HG03575 (cell line): ENCODE data around the gene ABCA13.

Source experiments
- ATAC-seq: cut with Tn5 transposase; IDR thresholded peaks from one replicate; pipeline ENCODE4 v1.9.1; 2021; ENCODE audit not compliant: unreplicated experiment, insufficient number of reproducible peaks, low FRiP score; ENCODE audit errors: extremely low read depth

Gene ABCA13

DNA sequence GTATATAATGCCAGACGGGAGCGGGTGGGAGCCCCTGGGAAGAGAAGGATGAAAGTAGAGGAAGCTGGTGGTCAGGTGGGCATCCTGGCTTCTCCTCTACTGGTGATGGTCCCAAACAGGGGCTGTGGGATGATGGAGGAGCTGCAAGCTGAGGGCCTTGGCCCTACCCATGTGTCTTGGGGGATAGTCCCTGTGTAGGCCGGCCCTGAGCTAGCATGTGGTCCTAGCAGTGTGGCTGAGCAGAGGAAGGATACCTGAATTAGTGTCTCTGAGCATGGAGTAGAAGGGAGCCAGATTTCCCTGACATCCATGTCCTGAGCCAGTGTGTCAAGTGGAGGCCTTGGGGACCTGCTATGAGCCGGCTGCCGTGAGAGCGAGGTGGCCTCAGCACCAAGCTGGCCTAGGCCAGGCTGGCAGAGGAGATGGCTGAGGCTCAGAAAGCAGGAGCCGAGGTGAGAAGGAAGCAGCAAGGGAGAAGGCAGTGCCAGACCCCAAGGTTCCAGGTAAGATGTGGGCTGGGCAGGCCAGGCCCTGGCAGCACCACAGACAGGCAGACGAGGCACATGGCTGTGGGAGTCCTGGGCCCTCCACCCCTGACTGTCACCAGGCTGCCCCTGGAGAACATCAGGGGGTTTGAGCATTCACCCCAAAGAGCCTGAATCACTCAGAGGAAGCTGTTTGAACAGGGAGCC lies 150.2 kb downstream of the ABCA13 start:
- no peak for ATAC-seq

DNA sequence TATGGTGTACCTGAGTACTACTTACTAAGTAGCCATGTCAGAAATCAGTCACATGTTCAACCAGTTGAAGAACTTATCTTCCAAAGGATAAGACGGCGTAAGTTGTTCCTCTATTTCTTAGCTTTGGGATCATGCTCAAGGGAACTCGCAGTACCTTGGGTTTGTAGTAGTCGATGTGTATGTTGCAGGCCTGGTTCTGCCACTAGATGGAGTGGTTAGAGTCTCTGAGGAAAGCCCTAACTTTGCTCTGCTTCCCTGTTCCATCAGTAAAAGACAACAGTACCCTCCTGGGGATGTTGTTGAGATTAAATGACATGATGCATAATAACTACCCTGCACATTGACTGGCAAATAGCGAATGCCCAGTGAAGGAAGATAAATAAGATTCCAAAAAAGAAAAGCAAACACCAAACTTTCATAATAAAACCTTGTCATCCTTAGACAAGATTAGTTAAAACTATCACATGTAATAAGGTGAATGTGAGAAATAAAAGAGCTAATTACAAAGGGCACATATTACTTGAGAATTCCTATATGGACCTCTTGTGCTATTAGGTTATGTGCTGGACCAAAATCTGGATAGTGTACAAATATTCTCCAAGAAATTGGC lies 165.9 kb downstream of the ABCA13 start:
- ATAC-seq, result no peak

DNA sequence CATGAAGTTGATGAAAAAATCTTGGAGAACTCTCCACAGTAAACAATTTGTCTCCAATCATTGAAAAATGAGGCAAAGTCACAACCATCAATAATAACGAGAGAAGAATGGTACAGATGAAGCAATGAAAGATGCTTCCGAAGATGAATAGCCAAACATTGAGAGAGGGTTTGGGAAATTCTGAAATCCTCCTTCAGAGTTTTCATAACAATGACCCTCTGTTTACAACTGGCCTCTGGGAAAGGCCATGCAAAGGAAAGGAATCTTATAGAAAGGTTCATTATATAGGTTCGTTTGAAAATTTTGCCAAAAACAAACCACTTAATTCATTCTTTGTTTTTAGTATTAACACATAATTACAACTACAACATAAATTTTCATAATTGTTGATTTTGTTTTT lies 166.5 kb downstream of the ABCA13 start:
- ATAC-seq, result no peak

DNA sequence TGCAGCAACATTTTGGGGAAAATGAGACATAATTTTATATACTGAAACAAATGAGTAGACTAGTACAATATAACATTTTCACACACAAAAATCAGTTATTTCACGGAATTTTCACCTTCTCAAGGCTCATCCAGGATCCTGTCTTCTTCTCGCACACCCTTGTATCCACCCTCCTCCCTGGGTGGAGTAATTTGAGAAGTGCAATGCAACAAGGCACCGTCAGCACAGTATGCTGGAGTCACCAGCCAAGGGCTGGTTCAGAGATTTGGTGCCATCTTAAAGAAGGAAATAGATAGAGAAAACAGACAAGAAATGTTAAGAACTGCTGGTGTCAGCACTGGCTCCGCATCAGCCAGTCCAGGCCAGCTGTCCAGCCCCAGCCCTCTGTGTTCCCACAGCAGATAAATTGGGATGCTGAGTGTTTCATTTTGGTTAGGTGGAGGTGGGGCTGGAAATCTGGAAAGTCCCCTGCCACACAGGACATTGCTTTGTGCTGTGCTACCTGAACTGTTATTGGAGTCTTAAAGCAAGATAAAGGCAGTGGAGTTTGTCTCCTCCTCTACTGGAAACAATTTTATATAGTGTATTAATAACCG lies 176.1 kb downstream of the ABCA13 start:
- ATAC-seq, result no peak

DNA sequence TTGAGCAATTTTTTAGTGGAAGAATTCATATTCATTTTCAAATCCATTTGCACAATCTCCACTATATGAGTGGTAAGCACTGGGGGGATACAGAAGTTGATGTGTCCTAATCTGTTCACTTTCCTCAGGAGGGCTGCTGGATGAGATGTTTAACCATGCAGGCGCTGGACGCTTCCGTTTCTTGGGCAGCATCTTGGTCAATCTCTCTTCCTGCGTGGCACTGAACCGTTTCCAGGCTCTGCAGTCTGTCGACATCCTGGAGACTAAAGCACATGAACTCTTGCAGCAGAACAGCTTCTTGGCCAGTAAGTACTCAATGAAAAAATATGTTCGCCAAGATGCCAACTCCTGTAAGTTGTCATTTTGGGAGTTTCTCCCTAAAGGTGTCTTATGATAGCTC lies 179.3 kb downstream of the ABCA13 start:
- no peak for ATAC-seq

DNA sequence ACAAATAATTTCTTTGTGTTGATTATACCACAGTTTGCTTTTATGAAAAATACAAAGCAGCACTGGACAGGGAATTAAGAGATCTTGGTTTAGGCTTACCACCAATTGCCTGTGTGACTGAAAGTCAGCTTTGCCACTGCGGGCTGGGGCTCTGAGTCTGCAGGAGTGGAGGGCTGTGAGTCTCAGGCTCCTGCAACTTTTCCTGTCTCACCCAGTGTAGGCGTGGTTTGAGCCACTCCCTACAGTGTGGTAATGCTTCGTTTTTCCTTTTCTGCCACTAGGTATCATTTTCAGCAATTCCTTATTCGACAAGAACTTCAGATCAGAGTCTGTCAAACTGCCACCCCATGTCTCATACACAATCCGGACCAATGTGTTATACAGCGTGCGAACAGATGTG lies 180.6 kb downstream of the ABCA13 start:
- ATAC-seq, result no peak

DNA sequence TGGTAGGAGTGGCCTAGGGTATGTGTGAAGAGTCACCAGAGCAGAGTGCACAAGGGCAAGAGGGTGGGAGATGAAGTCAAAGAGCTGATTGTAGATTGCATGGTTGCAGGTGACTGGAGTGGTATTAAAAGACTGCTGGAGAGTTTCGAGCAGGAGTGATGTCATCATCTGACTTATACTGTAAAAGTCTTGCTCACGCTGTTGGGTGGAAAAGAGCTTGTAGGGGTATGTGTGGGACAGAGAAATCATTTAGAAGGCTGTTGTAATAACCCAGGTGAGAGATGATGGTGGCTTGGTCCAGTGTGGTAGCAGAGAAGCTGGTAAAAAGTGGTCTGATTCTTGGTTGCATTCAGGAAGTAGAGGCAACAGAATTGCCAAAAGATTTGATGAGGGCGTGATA lies 184.1 kb downstream of the ABCA13 start:
- ATAC-seq, result no peak

DNA sequence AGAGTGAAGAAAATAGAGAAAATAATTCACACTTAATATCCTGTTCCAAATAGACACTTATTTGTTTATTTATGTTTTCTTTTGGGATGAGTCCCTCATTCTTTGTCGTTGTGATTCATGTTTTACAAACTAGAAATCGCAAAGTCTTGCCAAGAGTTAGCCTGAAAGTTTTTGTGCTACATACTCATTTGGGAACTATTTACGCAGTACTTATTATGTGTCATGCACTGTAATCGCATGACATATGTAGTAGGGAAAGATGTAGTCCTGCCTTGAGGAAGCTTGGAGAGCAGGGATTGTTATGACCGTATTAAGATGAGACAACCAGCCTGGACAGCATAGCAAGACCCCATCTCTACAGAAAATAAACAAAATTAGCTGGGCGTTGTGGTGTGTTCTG lies 189.3 kb downstream of the ABCA13 start:
- ATAC-seq, result no peak

DNA sequence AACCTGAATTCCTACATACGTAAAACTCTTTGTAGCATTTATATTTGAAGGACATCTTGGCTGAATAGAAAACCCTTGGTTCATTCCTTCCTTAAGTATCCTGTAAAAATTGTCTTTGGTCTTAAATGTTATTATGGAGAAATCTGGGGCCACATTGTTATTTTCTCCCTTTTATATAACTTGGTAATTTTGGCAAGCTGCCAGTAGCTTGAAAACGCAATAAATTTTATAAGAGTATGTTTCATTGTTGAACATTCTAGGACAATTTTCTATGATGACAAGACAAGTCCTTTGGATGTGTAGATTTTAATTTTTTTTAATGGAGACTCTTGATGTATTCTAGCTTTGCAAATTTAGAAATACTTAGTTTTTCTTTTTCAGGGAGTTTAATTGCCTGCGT lies 191.9 kb downstream of the ABCA13 start:
- ATAC-seq, result no peak

DNA sequence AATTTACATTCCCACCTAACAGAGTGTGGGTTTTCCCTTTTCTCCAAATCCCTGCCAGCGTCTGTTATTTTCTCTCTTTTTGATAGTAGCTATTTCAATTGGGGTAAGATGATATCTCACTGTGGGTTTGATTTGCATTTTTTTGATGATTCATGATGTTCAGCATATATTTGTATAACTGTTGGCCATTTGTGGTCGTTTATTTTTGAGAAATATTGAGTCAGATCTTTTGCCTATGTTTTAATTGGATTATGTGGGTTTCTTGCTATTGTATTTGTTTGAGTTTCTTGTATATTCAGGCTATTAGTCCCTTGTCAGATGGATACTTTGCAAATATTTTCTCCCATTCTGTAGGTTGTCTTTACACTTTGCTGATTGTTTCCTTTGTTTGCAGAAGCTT lies 193.8 kb downstream of the ABCA13 start:
- no peak for ATAC-seq

DNA sequence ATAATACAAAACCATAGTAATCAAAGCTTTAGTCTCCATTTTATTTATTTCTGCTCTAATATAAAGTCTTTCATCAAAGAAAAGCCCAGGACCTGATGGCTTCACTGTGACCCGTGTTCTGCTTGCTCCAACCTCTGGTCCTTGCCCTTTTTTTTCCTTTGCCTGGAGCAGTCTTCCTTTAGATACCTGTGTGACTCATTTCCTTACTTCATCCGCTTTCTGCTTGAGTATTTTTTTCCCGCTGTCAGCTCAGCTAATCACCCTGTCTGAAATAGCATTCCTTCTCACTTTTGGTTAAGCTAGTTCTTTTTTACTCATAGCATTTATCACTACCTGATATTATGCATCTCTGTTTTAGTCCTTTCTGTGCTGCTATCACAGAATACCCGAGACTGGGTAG lies 194.8 kb downstream of the ABCA13 start:
- ATAC-seq, result no peak

DNA sequence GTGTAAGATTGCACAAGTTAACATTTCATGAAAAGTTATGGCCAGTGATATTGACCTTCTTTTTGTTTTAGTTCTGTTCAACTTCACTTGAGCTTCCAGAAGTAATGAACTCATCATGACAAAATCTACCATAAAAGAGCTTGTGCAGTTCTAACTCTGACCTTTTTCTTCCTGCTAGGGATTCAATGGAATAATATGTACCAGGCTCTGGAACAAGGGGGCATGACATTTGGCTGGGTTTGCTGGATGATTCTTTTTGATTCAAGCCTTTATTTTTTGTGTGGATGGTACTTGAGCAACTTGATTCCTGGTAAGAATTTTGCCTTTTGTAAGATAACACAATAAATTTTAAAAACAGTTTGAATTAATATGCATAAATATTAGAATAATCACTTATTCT lies 205.0 kb downstream of the ABCA13 start:
- no peak for ATAC-seq

DNA sequence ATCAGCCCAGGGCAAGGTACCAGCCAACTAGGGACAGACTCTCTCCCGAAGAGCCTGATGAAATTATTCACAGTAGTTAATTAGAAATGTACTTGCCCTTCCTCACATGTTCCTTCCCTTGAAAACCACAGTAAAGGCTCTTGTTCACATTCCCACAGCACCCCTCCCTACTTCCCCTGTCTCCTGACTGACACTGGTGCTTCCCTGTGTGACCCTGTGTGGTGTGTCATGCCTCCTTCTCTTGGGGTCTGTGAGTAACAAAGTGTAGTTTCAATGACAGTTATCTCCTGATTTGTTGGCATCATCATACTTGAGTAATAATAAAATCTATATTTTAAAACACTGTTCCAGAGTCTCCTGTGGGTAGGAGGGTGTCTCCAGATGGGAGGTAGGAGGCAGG lies 209.7 kb downstream of the ABCA13 start:
- ATAC-seq, result no peak

DNA sequence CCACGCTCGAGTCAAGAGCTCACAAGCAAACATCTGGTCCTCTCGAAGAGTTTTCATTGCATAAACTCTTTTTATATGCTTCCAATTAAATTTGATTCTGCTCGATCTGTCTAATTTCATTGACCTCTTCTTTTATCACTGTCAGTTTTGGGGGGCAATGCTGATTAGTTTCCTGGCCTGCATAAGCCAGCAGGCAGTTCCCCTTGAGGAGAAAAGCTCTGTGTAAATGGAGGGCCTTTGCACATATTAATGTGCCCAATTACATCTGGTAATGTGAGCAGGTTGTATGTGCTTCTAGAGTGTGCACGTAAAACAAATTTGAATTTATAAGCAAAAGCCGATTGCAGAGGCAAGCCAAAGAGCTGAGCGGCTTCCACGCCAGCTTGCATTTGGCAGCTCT lies 210.3 kb downstream of the ABCA13 start:
- no peak for ATAC-seq

DNA sequence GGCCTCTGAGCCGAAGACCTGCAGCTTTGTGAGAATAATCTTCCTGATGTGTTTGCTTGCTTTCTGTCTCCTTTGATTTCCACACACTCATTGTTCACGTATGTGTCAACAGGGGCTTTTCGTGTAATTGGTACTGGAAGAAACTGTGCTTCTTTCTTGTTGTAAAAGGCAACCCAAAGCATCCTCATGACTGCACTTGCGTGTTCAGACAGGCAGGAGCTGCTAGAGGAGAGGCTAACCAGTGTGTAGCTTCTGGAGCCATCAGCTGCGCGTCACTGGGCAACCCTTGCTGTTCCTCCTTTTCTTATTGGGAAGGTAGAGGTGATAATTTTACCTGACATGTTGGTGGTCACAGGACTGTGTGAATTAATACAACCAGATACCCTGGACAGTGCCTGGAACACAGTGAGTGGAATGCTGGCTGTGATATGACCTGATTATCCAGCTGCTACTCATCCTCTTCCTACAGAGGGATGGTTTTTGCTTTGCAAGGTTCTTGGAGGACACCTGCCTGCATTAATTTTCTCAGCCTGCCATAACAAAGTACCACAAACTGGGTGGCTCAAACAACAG lies 213.0 kb downstream of the ABCA13 start:
- no peak for ATAC-seq

DNA sequence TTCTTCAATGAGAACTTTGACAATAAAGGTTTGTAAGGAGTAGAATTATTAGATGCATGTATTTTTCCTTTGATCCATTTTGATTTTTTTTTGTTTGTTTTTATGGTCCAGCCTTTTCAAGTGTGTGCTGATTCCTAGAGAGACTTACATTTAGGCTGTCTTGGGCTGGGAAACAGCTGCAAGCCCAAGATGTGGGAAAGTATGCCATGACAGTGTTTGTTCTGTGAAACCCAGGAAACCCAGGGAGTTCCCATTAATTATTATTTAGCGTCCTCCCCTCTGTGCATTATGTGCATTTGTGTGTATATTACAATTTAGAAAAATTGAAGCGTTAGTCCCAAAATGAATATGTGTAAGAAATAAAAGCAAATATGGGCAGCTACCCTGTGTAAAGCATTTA lies 216.7 kb downstream of the ABCA13 start:
- ATAC-seq, result no peak

DNA sequence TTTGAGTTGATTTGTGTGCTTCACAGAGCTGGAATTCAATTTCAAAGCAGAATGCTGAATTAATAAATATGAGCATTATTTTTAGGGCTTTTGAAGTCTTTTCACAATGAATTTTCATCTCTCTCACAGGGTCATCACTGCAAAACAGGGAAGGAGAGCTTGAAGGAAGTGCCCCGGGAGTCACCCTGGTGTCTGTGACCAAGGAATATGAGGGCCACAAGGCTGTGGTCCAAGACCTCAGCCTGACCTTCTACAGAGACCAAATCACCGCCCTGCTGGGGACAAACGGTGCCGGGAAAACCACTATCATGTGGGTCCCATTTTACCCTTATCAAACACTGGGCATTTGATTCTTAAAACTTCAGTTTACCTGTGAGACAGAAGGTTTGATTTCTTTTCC lies 217.7 kb downstream of the ABCA13 start:
- ATAC-seq, result no peak

DNA sequence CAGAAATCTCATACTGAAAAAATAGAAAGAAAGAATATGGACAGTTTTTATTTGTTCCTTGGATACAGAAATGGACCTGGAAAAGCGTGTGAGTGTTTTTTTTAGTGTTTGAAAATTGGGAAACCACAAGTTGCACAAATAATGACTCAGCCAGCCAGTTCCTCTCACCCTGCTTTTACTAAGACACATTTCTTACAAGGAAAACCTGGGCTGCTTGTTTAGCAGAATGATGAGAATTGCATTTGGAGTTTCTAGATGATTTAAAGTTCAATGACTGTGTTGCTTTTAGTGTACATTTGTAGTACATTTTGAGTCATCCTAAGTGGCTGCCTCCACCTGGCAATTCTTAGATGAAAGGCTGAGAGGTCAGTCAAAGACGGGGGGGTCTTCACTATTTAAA lies 218.7 kb downstream of the ABCA13 start:
- peak; percentile 45 for ATAC-seq

DNA sequence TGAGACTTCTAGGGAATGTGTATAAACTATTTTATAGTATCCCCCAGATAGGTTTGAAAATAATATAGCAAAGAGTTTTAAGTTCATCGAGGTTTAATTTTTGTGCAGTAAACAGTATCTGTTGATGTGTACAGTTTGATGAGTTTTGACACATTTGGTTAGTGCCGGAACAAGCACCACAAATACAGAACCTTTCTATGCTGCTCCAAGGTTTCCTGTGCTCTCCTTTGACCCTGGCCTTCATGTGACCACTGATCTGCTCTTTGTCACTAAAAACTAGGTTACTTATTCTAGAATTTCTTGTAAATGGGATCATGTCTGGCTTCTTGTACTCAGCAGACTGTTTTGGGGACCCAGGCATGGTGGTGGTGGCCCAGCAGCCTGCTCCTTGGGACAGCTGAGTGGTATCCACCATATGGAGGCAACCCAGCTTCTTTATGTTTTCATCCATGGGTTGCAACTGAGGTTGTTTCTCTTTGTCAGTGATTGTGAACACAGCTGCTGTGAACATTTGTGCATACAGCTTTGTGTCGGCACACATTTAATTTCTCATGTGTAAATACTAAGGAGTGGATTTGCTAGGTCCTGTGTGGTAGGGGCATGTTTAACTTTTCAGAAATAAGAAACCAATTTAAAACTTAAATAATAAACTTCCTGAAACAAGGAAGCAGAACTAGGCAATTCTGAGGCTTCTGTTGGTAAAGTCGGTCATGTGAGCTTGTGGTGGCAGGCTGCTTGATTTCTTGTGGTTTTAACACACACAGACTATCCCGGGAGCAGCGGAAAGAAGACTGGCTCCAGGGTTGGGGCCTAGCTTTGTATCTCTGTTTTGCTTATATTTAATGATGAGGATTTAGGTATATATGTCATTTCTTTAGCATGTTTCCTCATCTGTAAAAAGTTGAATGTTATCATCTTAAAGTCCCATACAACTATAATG lies 219.4 kb downstream of the ABCA13 start:
- no peak for ATAC-seq
